ENCODE results near the gene TRMT44. TPM values are rescaled to one million over a fixed set of nuclear protein-coding genes. Genes with fewer than 3 reads are reported as not detected.
"Not testable (repeated sequence)": the region's sequence is repeated elsewhere in the genome, so short reads cannot be mapped to it uniquely, and the experiment has no call there.

TRMT44 gene
- polyA plus RNA-seq, 1 donor = 12.0 TPM

DNA sequence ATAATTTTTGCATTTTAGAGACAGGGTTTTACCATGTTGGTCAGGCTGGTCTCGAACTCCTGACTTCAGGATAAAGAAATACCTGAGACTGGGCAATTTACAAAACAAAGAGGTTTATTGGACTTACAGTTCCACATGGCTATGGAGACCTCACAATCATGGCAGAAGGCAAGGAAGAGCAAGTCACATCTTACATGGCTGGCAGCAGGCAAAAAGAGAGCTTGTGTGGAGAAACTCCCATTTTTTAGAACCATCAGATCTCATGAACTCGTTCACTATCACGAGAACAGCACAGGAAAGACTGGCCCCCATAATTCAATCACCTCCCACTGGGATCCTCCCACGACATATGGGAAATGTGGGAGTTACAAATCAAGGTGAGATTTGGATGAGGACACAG, 72.5 kb downstream of the TRMT44 start:
- not testable (repeated sequence) for DNase-seq (ENCODE audit: low read depth)

DNA sequence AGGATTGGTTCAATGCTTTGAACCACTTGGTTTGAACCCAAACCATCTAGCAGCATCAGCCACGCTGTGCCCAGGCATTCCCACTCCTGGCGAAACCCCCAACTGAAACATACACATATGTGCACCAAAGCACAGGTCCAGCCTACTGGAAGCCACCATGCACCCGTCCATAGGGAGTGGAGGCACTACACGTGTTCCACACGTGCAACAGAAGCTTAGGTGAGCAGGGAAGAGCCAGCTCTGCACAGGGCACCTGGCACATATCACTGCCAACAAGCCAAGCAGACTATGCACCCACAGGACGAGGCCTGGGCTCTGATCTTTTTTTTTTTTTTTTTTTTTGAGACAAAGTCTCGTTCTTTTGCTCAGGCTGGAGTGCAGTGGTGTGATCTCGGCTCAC, 73.4 kb downstream of the TRMT44 start:
- no peak for DNase-seq (ENCODE audit: low read depth)

DNA sequence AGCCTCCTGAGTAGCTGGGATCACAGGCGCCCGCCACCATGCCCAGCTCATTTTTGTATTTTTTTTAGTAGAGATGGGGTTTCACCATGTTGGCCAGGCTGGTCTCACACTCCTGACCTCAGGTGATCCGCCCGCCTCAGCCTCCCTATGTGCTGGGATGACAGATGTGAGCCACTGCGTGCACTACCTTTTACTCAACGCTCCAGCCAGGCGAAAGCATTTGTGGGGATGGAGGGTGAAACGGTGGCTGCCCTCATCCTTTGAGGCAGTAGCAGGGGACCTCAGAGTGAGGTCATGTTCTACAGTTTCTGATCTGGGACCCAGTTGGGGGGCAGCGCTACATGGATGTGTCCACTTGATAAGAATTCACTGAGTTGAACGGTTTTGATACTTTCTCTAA, 73.8 kb downstream of the TRMT44 start:
- DNase-seq (ENCODE audit: low read depth) = no peak

DNA sequence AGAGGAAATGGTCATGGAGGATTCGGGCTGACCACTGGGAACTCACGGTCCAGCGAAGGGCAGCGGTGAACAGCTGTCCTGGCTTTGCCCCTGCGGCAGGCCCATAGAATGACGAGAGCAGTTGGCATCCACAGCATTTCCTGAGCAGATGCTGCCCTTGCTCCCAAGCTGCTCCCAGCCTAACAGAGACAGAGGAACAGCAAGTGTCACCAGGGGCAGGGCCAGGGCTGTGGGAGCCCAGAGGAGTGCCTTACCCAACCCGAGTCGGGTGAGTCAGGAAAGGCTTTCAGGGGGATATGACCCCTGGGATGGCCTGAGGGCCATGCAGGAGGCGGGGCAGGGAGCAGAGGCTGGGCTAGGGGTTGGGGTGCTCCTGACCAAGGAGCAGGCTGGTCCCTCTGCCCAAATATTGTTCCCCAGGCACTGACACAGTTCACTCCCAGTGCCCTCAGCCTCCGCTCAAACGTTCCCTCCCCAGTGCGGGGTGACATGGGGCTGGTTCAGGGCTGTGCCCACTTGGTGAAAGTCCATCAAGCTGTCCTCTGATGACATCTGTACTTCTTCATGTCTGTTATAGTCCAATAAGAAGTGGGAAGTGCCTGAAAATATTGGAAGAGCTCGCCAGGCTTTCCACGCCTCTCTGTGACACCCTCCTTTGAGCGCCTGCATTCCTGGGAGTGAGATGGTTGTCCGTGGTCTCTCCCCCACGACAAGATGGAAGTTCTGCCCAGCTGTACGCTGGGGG, 74.9 kb downstream of the TRMT44 start:
- DNase-seq (ENCODE audit: low read depth) = no peak

DNA sequence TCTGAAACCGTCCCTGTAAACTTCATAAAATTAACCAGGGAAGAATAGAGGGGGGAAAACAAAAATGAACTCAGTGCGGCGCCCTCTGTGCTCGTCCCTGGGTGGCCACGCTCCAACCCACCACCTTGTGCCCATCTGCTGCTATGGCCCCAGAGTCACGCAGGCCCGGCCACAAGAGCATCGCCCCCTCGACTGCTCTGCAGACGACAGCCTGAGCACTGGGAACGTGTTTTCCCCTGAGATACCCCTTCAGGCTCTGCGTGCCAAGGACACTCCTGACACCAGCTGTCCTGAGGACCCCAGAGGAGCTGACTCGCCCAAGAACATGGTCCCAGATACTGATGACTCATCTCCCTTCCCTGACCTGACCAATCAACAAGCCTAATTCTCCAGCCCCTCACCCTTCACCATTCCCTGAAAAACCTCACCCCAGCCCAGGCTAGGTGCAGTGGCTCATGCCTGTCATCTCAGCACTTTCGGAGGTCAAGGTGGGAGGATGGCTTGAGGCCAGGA, 75.5 kb downstream of the TRMT44 start:
- no peak for DNase-seq (ENCODE audit: low read depth)

DNA sequence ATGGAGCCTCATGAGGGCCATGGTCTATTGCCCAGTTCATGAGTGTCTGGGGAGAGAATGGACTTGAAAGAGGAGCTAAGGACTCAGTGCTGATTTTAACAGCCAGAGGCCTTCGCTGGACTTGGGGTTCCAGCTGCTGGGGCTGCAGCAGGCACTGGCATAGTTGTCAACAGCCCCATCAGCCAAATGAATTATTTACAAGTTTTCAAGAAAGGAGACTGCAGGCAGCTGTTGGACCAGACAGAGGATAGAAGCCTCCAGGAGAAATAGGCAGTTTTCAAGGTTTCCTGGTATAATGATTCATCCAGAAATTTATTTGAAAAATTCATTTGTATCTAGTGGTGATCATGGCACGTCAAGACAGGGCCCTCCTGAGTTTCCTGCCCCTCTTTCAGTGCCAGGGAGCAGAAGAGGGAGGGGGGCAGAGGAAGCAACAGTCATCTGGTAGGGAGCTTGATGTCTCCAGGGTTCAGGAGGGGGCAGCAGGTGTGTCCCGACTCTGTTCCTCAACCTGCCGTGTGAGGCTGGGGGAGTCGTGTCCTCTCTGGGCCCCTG, 76.5 kb downstream of the TRMT44 start:
- DNase-seq (ENCODE audit: low read depth) = no peak

DNA sequence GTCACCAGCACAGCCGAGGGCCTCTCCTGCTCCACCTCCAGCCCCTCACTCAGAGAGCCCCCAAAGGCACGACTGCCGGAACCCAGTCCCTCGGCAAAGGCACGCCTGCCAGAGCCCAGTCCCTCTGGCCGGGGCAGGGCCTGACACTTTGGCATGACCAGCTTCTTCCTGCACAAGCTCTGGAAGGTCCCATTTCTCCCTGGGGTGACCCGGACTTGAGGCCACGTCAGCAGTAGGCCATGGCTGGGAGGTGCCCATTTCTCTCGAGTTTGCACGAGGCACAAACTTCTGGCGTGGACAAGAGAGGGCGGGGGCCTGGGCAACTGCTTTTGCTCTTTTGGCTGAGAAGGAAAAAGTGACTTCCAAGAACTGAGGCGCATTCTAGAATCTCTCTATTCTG, 77.4 kb downstream of the TRMT44 start:
- DNase-seq (ENCODE audit: low read depth) = no peak

DNA sequence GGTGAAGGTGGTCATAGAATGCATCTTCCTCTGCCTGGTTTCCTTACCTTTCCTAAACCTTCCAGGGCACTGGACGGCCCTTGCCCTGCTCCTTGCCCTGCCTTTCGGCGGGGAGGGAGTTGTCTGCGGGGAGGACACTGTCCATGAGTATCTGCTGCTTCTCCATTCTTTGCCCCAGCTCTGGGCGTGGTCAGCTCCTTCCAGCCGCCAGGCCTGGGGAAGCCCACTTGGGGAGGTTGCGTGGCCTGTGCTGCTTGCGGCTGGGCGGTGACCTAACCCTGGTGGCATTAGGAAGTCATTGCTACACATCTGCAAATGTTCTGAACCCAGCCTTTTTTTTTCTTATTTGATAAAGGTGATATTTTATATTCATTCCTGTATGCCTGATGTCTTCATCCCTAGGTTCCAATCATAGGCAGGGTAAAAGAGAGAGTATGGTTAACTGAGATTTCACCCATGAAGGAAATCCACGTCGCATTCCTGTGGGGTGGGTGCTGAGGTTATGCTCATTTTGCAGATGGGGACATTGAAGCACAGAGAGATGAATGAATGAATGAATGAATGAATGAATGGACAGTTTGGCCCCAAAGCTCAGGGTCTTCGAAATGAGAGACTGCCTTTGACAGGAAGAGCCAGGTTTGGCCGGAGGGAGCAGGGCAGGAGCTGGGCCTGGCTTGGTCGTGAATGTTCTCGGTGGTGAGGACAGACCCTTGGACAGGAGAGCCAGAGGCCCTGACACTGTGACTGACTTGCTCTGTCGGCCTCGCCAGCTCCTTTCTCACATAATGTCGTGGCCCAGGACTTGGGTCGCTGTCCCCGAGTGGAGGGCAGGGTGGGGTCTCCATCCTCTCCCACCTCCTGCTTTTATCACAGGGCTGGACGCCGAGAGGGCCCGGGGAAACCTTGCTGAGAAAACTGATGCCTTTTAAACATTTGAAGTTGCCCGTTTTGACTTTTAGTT, 81.9 kb downstream of the TRMT44 start:
- no peak for DNase-seq (ENCODE audit: low read depth)

DNA sequence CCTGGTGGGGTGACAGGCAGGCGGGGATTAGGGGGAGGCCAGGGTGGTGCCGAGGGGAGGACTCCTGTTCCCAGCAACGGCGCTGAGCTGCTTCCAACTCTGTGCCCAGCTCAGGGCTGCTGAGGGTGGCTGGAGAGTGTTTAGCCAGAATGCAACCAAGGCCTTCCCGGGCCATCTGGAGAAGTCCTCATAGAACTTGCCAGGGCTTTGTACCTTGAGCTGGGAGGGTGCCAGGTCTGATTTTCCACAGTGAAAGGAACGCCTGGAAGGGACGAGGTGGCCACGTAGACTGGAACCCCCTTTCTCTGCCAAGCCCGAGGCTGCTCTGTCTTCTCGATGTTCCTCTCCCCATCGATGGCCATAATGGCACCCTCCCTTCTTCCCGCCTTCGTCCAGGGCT, 82.6 kb downstream of the TRMT44 start:
- DNase-seq (ENCODE audit: low read depth) = no peak

DNA sequence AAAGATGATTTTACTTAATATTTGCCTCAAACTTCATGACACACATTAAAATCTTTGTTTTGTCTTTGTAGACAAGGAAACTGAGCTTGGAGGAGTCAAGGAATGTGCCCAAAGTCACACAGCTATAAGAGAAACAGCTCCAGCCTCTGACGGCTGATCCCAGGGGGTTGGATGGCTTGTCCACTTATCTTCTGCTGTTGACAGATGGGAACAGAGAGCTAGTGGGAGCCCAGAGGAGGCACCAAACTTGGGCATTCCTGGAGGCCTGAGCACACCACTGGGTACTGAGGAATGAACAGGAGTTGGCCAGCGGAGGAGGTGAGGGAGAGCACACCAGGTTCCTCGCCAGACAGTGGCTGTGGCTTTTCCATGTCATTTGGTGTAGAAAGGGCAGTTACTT, 83.2 kb downstream of the TRMT44 start:
- DNase-seq (ENCODE audit: low read depth) = no peak

DNA sequence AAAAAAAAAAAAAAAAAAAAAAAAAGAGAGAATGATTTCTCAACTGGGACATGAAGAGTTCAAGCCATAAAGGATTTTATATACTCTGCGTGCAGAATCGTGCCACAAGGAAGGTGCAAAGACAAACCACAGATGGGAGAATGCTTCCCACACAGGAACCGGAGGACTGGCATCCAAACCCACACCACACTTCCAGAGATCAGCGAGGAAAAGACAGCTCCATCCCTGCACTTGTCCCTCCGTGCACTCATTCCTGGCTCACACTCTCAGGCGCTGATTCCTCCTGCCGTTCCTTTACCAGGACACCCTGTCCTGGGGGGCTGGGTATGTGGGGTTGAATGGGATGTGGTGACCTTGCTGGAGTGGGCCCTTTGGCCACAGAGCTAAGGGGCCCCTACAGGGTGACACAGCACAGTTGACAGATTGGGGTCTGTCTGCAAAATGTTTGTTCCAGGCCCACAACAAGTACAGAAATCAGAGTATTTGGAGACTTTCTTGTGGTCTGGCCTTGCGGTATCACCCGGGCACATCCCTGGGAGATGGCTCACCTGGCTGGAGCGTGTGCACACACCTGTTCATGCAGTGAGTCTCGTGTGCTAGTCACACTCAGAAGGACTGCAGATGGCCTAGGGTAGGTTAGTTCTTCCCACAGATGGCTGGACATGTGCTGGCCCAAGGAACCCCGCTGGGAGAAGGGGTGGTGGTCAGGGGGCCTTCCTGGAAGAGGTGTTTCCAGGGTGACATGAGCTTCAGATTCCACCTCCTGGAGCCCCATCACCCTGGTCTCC, 84.2 kb downstream of the TRMT44 start:
- no peak for DNase-seq (ENCODE audit: low read depth)

DNA sequence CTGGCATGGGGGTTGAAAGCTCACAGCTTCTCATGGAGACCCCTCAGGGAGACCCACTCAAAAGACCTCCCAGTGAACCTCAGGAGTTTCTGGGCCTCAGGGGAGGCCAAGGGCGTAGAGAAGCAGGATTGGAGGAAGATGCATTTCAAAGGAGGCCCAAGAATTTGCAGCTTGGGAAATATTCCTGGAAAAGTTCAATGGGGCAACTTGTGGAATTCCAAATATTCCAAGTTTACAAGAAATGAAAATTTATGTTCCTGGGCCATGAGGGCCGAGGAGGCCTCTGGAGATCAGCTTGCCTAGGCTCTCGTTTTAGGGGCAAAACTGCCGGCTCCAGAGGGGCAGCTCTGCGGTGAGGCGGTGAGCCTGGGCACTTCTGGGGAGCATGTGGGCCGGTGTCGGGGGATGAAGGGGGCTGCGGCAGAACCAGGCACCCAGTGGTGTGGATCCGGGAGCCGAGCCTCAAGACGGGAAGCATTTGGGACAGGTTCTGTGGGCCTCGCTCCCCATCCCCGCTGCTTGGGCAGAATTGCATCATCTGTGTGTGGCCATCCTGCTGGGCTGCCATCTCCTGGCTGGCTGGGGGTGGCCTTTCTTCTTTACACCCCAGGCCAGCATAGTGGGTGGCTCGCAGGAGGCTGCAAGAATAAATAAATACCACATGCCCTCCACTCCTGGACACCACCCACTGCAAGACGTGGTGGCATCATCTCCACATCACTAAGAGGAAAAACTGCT, 85.0 kb downstream of the TRMT44 start:
- no peak for DNase-seq (ENCODE audit: low read depth)

Other genes with a start within 250 kb of the TRMT44 start
- 8.5 TPM for gene SH3TC1, start 241.5 kb upstream of the TRMT44 start, polyA plus RNA-seq (ENCODE audit: insufficient read length)
- 47.5 TPM for gene HTRA3, start 171.0 kb upstream of the TRMT44 start, polyA plus RNA-seq (ENCODE audit: insufficient read length)
- 11.7 TPM for gene ACOX3, start 54 bp upstream of the TRMT44 start, polyA plus RNA-seq (ENCODE audit: insufficient read length)
- 1.3 TPM for gene GPR78, start 139.6 kb downstream of the TRMT44 start, polyA plus RNA-seq (ENCODE audit: insufficient read length)
- gene CPZ, start 152.0 kb downstream of the TRMT44 start, polyA plus RNA-seq (ENCODE audit: insufficient read length) = 8.6 TPM